Motor neuron (in vitro differentiated cells): ENCODE results near the gene KLHL7. TPM values are rescaled to one million over a fixed set of nuclear protein-coding genes. Genes with fewer than 3 reads are reported as not detected.
A peak's percentile ranks its signal among the peaks of the same experiment; 100 is the strongest.

ENCODE experiments used
- ATAC-seq, 8 experiments: fragments of 200-7000 bp; cut with Tn5 transposase; replicated peaks in 6 of 8; 2 replicates each; pipeline ENCODE4 v1.8.0; 2021; ENCODE audit warnings: mild to moderate bottlenecking in 8 of 8, moderate library complexity in 8 of 8
- H3K27ac ChIP-seq, 2 donors: fragments of 250-450 bp; sonication (Bioruptor Pico); 2 replicates each; pipeline ENCODE4 v1.9.0; 2021; ENCODE audit warnings: antibody characterized with exemption in 2 of 2, mild to moderate bottlenecking in 2 of 2, moderate library complexity in 1 of 2
- H3K4me1 ChIP-seq, 2 donors: fragments of 250-450 bp; sonication (Bioruptor Pico); replicated peaks in 1 of 2; 2 replicates each; pipeline ENCODE4 v1.6.1; 2021; ENCODE audit warnings: antibody characterized with exemption in 2 of 2, mild to moderate bottlenecking in 2 of 2, moderate library complexity in 1 of 2
- H3K4me3 ChIP-seq, 5 donors: fragments of 250-450 bp; sonication (Bioruptor Pico); 2 replicates each; pipeline ENCODE4 v1.9.0; 2021; ENCODE audit warnings: antibody characterized with exemption in 5 of 5, mild to moderate bottlenecking in 5 of 5, moderate library complexity in 4 of 5
- WGBS, 10 experiments: fragments of 450-650 bp; shearing (Covaris generic); methylation state at CpG; one replicate each; pipeline ENCODE4 v1.0.0; 2022; 5-methylcytosine and 5-hydroxymethylcytosine counted together
- in situ Hi-C, 9 experiments: fragments of 400-800 bp; cut with MboI; loops; one replicate each; pipeline ENCODE4 v1.15.0; 2021; ENCODE audit warnings: low sequenced_read_pairs in 9 of 9, low pct_unique_long_range_greater_than_20kb in 2 of 9; ENCODE audit not compliant: unreplicated experiment in 9 of 9
- total RNA-seq, 8 experiments: library from RNA; unstranded; fragments of 300-600 nt; gene quantifications; 2 replicates each; pipeline versions ENCODE4 v1.2.3 to v1.2.4, GENCODE V29; 2022

KLHL7 gene
- 10 to 100 TPM; 26.7 to 82.5 (median 56.7) TPM for total RNA-seq

DNA sequence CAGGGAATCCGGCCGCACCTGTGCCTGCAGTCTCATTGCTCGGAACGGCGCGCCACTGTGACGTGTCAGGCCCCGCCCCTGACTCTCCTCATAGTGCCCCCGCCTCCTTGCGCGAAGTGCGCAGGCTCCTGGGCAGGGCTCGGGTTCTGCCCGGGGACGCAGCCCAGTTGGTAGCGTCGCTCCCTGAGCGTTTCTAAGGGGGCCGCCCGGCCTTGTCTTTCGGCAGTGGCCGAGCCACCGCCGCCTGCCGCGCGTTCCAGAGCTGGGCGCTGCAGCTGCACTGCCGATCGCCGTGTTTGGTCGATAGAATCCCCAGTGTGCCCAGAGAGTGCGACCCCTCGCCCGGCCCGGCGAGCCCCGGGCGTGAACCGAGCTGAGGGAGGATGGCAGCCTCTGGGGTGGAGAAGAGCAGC is at the start of gene KLHL7:
Gene KLHL7 (plus strand): TSS at position 142 of the 413 bp plus-strand sequence. CDS start 242 bp downstream, at position 384.
- ATAC-seq = peak; percentile 91 to 97 (median 96)
- peak within 1 kb of the TSS; percentile 78 to 99 (median 86) for H3K4me3 ChIP-seq
- peaks cover 17% of the 10 kb centered on the region in 2 donors for H3K4me1 ChIP-seq
- in situ Hi-C loops = loop anchor here in 1 of 9 experiments (10.0 kb wide), 1 partner anchor 139 kb away; the partner anchor contains the start of gene GPNMB
- H3K27ac ChIP-seq = peak within 1 kb of the TSS; percentile 84 to 88
- 0 to 20% (median 2%) methylated on average over 2 to 15 of the region's 40 CpGs; no CpG with 5 or more reads in 6 of the 10 experiments for WGBS, 10 experiments

DNA sequence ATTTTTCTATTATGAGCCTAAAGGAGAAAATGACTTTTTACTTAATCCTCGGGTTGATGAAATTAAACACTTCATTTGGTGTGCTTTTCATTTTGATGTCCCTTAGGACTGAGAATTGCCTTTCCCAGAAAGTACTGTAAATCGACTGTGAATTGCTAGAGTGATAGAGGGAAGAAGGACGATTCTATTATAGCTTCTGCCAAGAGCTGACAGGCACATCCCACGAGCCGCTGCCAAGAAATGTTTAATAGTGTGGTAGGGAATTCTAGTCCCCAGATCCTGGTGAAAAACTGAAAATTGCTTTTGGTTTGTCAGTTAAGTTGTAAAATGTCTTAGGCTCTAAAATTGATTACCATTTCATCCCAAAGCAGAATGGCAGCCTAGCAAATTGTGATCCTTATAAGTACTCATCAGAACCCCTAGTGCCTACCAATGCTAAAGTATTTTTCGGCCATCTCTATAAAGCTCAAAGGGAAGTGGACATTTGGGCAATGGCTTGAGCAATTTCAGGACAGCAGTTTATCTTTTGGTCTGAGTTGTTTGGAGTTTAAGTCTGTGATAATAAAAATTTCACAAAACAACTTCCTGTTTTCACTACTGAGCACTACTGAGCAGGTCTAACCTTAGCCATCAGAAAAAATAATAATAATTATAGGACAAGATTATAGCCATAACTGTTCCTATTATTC is 47.0 kb upstream of the KLHL7 start:
- WGBS, 10 experiments = 16 to 68% (median 44%) methylated on average over 1 to 6 of the region's 6 CpGs
- no peak overlapping the region for H3K4me3 ChIP-seq
- in situ Hi-C loops = loop anchor here (10.0 to 25.0 kb wide), 5 partner anchors 196 to 504 kb away; partner anchors contain the start of gene IL6 (in 1 of the 9)
- peak in 1 of 8 experiments; percentile 35 for ATAC-seq
- peaks cover 0 to 3% of the 10 kb centered on the region in 2 donors for H3K4me1 ChIP-seq
- no peak overlapping the region for H3K27ac ChIP-seq

GRCh38 chr7:23061327-23061726 is 44.3 kb upstream of the KLHL7 start:
- Histone ChIP-seq H3K4me3 (no peak overlapping the region), H3K27ac (no peak overlapping the region), H3K4me1 (peaks cover 0 to 3% of the 10 kb centered on the region in 2 donors)
- in situ Hi-C loops = loop anchor here in 5 of 9 experiments (25.0 kb wide), 3 partner anchors 199 to 499 kb away; partner anchors contain the start of gene IL6 (in 1 of the 5)
- 80 to 100% (median 97%) methylated on average over 1 to 6 of the region's 6 CpGs; no CpG with 5 or more reads in 1 of the 10 experiments for WGBS, 10 experiments
- no peak for ATAC-seq

DNA sequence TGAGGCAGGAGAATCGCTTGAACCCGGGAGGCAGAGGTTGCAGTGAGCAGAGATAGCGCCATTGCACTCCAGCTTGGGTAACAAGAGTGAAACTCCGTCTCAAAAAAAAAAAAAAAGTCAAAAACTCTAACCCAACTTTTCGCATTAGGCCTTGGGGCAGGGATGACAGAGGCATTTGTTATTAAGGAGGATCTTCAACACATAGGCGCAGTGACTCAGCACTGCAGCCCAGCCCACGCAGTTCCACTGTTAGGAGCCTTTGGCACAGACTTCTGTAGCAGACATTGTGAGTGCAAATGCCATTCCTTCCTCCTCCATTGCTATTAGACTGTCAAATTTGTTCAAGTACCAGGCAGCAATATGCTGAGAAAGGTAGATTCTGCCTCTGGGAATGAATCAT is 43.1 kb upstream of the KLHL7 start:
- 38 to 100% (median 91%) methylated on average over 1 to 6 of the region's 7 CpGs; no CpG with 5 or more reads in 2 of the 10 experiments for WGBS, 10 experiments
- in situ Hi-C loops = loop anchor here in 5 of 9 experiments (25.0 kb wide), 3 partner anchors 200 to 500 kb away; partner anchors contain the start of gene IL6 (in 1 of the 5)
- Histone ChIP-seq H3K4me3 (no peak overlapping the region), H3K27ac (no peak overlapping the region), H3K4me1 (peaks cover 0 to 3% of the 10 kb centered on the region in 2 donors)
- peak in 3 of 8 experiments; percentile 27 to 98 (median 95) for ATAC-seq

DNA sequence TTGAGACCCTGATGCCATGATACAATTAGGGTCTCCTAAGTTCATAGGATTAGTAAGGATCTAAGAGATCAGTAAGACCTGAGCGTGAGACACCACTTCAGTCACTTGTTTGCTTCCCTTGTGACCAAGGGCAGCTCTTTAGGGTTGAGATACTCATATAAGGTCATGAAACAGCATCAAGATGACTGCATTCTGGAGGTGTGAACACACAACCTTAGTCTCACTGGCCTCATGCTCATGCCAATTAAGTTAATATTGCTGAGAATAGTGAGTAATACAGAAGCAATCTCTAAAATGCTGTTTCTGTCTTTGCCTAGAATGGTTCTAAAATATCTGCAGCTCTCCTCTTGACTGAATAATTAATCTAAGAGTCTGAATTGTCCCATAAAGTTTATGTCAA is 39.6 kb upstream of the KLHL7 start:
- no peaks in the 10 kb centered on the region for H3K4me1 ChIP-seq
- 67 to 71% methylated on average over 1 of the region's 1 CpG; no CpG with 5 or more reads in 8 of the 10 experiments for WGBS, 10 experiments
- H3K4me3 ChIP-seq = no peak overlapping the region
- H3K27ac ChIP-seq = no peak overlapping the region
- ATAC-seq = no peak
- in situ Hi-C loops = loop anchor here in 5 of 9 experiments (25.0 kb wide), 3 partner anchors 204 to 504 kb away; partner anchors contain the start of gene IL6 (in 1 of the 5)

- 0 to 60% (median 29%) methylated on average over 1 of the region's 1 CpG; no CpG with 5 or more reads in 3 of the 10 experiments for WGBS, 10 experiments
- in situ Hi-C loops = loop anchor here in 5 of 9 experiments (25.0 kb wide), 3 partner anchors 205 to 505 kb away; partner anchors contain the start of gene IL6 (in 1 of the 5)
- Histone ChIP-seq H3K4me3 (no peak overlapping the region), H3K4me1 (peaks cover 0 to under 1% of the 10 kb centered on the region in 2 donors), H3K27ac (no peak overlapping the region)
- ATAC-seq = no peak
These were observed 38.3 kb upstream of the KLHL7 start for GRCh38 chr7:23067271-23067670.

GRCh38 chr7:23072048-23072447 is 33.5 kb upstream of the KLHL7 start:
- Histone ChIP-seq H3K4me1 (peaks cover 3 to 10% of the 10 kb centered on the region in 2 donors), H3K4me3 (no peak overlapping the region), H3K27ac (no peak overlapping the region)
- in situ Hi-C loops = loop anchor here in 5 of 9 experiments (25.0 kb wide), 3 partner anchors 210 to 510 kb away; partner anchors contain the start of gene IL6 (in 1 of the 5)
- no peak for ATAC-seq

- H3K27ac ChIP-seq = no peak overlapping the region
- H3K4me1 ChIP-seq = peaks cover 3 to 10% of the 10 kb centered on the region in 2 donors
- no peak overlapping the region for H3K4me3 ChIP-seq
- in situ Hi-C loops = loop anchor here in 5 of 9 experiments (25.0 kb wide), 3 partner anchors 211 to 511 kb away; partner anchors contain the start of gene IL6 (in 1 of the 5)
- ATAC-seq = peak; percentile 27 to 73 (median 58)
- 0 to 60% (median 35%) methylated on average over 1 to 2 of the region's 2 CpGs for whole genome bisulfite sequencing, 10 experiments
These were observed 32.7 kb upstream of the KLHL7 start for GRCh38 chr7:23072922-23073321.

DNA sequence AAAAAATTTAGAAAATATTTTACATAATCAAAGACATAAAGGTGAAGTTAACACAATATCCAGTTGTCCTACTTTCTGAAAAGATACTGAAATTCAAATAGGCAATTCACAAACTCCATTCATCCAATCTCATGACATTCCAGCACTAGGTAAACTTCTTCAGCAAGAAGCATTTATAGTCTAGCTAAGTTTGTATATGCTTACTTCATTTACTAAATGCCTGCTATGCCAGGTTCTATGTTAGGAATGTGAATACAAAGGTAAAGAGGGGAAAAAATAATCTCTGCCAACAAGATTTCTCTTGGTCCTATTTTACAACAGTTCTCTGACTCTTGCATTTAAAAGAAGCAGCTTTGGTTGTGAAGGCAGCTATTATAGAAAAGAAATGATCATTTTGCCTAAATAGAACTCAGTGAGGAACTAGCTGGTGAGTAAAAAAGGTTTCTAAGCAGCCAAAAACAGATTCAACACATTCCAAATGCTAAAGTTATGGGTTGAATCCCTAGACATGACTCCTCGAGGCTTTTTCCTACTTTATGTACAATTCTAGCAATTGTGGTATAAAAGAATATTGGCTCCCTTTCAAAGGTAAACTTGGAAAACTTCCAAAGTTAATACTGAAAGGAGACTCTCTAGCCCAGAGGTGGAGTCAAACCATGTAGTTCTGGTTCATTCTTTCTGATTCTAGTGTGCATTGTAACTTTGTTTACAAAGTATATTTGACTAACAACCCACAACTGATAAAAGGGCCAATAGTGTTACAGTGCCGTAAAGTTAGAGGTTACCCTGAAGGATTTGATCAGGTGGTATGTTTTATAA is 30.9 kb upstream of the KLHL7 start:
- in situ Hi-C loops = loop anchor here in 5 of 9 experiments (25.0 kb wide), 3 partner anchors 212 to 512 kb away; partner anchors contain the start of gene IL6 (in 1 of the 5)
- WGBS, 10 experiments = 0 to 71% (median 31%) methylated on average over 1 to 2 of the region's 2 CpGs
- peak in 4 of 8 experiments; percentile 63 to 86 (median 72) for ATAC-seq
- Histone ChIP-seq H3K4me1 (peaks cover 3 to 10% of the 10 kb centered on the region in 2 donors), H3K4me3 (no peak overlapping the region), H3K27ac (no peak overlapping the region)

GRCh38 chr7:23075571-23075970 is 30.0 kb upstream of the KLHL7 start:
- no peak overlapping the region for H3K27ac ChIP-seq
- H3K4me1 ChIP-seq = peaks cover 3 to 10% of the 10 kb centered on the region in 2 donors
- in situ Hi-C loops = no loop called here
- 81 to 100% (median 96%) methylated on average over 1 to 3 of the region's 3 CpGs for WGBS, 10 experiments
- H3K4me3 ChIP-seq = no peak overlapping the region
- no peak for ATAC-seq

GRCh38 chr7:23076772-23077171 is 28.8 kb upstream of the KLHL7 start:
- WGBS, 10 experiments = 0 to 50% (median 38%) methylated on average over 1 to 3 of the region's 3 CpGs; no CpG with 5 or more reads in 3 of the 10 experiments
- peaks cover 3 to 10% of the 10 kb centered on the region in 2 donors for H3K4me1 ChIP-seq
- H3K4me3 ChIP-seq = no peak overlapping the region
- no peak for ATAC-seq
- H3K27ac ChIP-seq = no peak overlapping the region
- in situ Hi-C loops = no loop called here

DNA sequence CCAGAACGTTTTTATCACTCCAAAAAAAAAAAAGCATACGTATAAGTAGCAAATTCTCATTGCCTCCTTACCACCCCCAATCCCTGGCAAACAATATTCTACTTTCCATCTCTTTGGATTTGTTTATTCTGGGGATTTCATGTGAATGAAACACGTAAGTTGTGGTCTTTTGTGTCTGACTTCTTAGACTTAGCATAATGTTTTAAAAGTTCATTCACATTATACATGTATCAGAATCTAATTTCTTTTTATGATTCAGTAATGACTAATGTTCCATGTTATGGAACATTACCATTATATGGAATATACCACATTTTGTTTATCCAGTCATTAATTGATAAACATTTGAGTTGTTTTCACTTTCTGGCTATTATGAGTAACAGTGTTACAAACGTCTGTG is 12.5 kb upstream of the KLHL7 start:
- H3K4me3 ChIP-seq = no peak overlapping the region
- in situ Hi-C loops = no loop called here
- H3K4me1 ChIP-seq = no peaks in the 10 kb centered on the region
- no peak for ATAC-seq
- 0 to 61% (median 48%) methylated on average over 2 to 4 of the region's 4 CpGs for WGBS, 10 experiments
- no peak overlapping the region for H3K27ac ChIP-seq
